ENCODE data around the gene COL20A1. TPM values are rescaled to one million over a fixed set of nuclear protein-coding genes. Genes with fewer than 3 reads are reported as not detected.
A peak's percentile ranks its signal among the peaks of the same experiment; 100 is the strongest.

Gene COL20A1
- total RNA-seq, 1 experiment from 2014 or later = not detected

- no peaks in the 10 kb centered on the region for H3K79me2 ChIP-seq (ENCODE audit: low read length)
- H3K9me3 ChIP-seq (ENCODE audit: low read length) = no peaks in the 10 kb centered on the region
- no peak overlapping the region for H3K4me3 ChIP-seq (ENCODE audit: low read length)
- H3K36me3 ChIP-seq (ENCODE audit: low read depth, low read length) = no peaks in the 10 kb centered on the region
- no peak for DNase-seq
- no peaks in the 10 kb centered on the region for H3F3A ChIP-seq (ENCODE audit: low read length, unreplicated experiment)
- no peaks in the 10 kb centered on the region for H3K4me1 ChIP-seq (ENCODE audit: insufficient read depth, low read length)
- intact Hi-C loops (cut with micrococcal nuclease) = no loop called here
- BruUV-seq (replicated peaks) = no TSS peak
- no peak for TF ChIP-seq CTCF (conservative IDR thresholded peaks at IDR 0.05; ENCODE audit: low read depth, low read length)
- TF ChIP-seq EZH2phosphoT487 (IDR thresholded peaks at IDR 0.05; ENCODE audit: borderline replicate concordance, low read length) = no peak
- TF ChIP-seq EZH2 (IDR thresholded peaks at IDR 0.05; ENCODE audit: low read length, unreplicated experiment) = no peak
- no peak for ATAC-seq
- ChIA-PET POLR2A (ENCODE audit: unreplicated experiment) (interaction anchor here (0.5 kb wide), 1 partner anchor 216 kb away, joined by 3 read pairs; no protein-coding TSS in a partner anchor), CTCF (interaction anchor here (0.6 kb wide), 1 partner anchor 99 kb away, joined by 4 read pairs; no protein-coding TSS in a partner anchor)
- H3K27ac ChIP-seq (ENCODE audit: low read length) = no peak overlapping the region
- H3K9me2 ChIP-seq (replicated peaks; ENCODE audit: low read length) = no peaks in the 10 kb centered on the region
- H3K27me3 ChIP-seq (ENCODE audit: low read length) = peaks cover 20% of the 10 kb centered on the region; the same call in 1 of the 2 replicates
- no peak overlapping the region for H3K4me2 ChIP-seq (ENCODE audit: low read length)
- no peak overlapping the region for H3K9ac ChIP-seq (ENCODE audit: low read length)
- no peak overlapping the region for H2AFZ ChIP-seq (ENCODE audit: low read length)
- H4K20me1 ChIP-seq (ENCODE audit: low read length) = no peaks in the 10 kb centered on the region
Observed at GRCh38 chr20:63320616-63321147, 27.7 kb downstream of the COL20A1 start.

- H3K9me2 ChIP-seq (replicated peaks; ENCODE audit: low read length) = no peaks in the 10 kb centered on the region
- H2AFZ ChIP-seq (ENCODE audit: low read length) = no peak overlapping the region
- H3K4me2 ChIP-seq (ENCODE audit: low read length) = no peak overlapping the region
- TF ChIP-seq EZH2phosphoT487 (IDR thresholded peaks at IDR 0.05; ENCODE audit: borderline replicate concordance, low read length) (no peak), EZH2 (IDR thresholded peaks at IDR 0.05; ENCODE audit: low read length, unreplicated experiment) (no peak), CTCF (conservative IDR thresholded peaks at IDR 0.05; ENCODE audit: low read depth, low read length) (no peak)
- no peak overlapping the region for H3K27ac ChIP-seq (ENCODE audit: low read length)
- no peaks in the 10 kb centered on the region for H3K79me2 ChIP-seq (ENCODE audit: low read length)
- intact Hi-C loops (cut with micrococcal nuclease) = no loop called here
- DNase-seq = peak; percentile 46
- ATAC-seq = peak; percentile 96
- H3K9ac ChIP-seq (ENCODE audit: low read length) = no peak overlapping the region
- no TSS peak for BruUV-seq (replicated peaks)
- CTCF ChIA-PET = interaction anchor here (0.6 to 1.0 kb wide), 2 partner anchors 12 to 99 kb away, joined by 4 read pairs; no protein-coding TSS in a partner anchor
- H3K4me3 ChIP-seq (ENCODE audit: low read length) = no peak overlapping the region
- peaks cover 20% of the 10 kb centered on the region; the same call in 1 of the 2 replicates for H3K27me3 ChIP-seq (ENCODE audit: low read length)
- POLR2A ChIA-PET (ENCODE audit: unreplicated experiment) = interaction anchor here (0.5 kb wide), 1 partner anchor 215 kb away, joined by 3 read pairs; no protein-coding TSS in a partner anchor
- no peaks in the 10 kb centered on the region for H3F3A ChIP-seq (ENCODE audit: low read length, unreplicated experiment)
- H3K4me1 ChIP-seq (ENCODE audit: insufficient read depth, low read length) = no peaks in the 10 kb centered on the region
- no peaks in the 10 kb centered on the region for H3K36me3 ChIP-seq (ENCODE audit: low read depth, low read length)
- no peaks in the 10 kb centered on the region for H4K20me1 ChIP-seq (ENCODE audit: low read length)
- no peaks in the 10 kb centered on the region for H3K9me3 ChIP-seq (ENCODE audit: low read length)
Observed at GRCh38 chr20:63321148-63321831, 28.3 kb downstream of the COL20A1 start.
